Ishikawa (cell line): ENCODE measurements around the gene PDZK1IP1.

Experiments used
- CEBPB ChIP-seq: IDR thresholded peaks from 2 replicates; pipeline ENCODE4 v1.6.1; 2012
- CREB1 ChIP-seq: IDR thresholded peaks from 2 replicates; pipeline ENCODE4 v1.6.1; 2012; ENCODE audit warnings: low read depth
- EGR1 ChIP-seq: IDR thresholded peaks from 2 replicates; pipeline ENCODE4 v1.6.1; 2012
- EP300 ChIP-seq: IDR thresholded peaks from 2 replicates; pipeline ENCODE4 v1.6.1; 2012; ENCODE audit warnings: borderline replicate concordance
- FOXM1 ChIP-seq: IDR thresholded peaks from 2 replicates; pipeline ENCODE4 v1.6.1; 2012; ENCODE audit warnings: low read depth, borderline replicate concordance
- MAX ChIP-seq: IDR thresholded peaks from 2 replicates; pipeline ENCODE4 v1.6.1; 2012
- NFIC ChIP-seq: IDR thresholded peaks from 2 replicates; pipeline ENCODE4 v1.6.1; 2012
- RAD21 ChIP-seq: IDR thresholded peaks from 2 replicates; pipeline ENCODE4 v1.6.1; 2012; ENCODE audit warnings: low read depth
- REST ChIP-seq: IDR thresholded peaks from 2 replicates; pipeline ENCODE4 v1.6.1; 2012; ENCODE audit warnings: low read depth, mild to moderate bottlenecking
- TAF1 ChIP-seq: IDR thresholded peaks from 2 replicates; pipeline ENCODE4 v1.6.1; 2012; ENCODE audit warnings: low read depth, mild to moderate bottlenecking
- TCF12 ChIP-seq: IDR thresholded peaks from 2 replicates; pipeline ENCODE4 v1.6.1; 2012; ENCODE audit warnings: low read depth
- TEAD4 ChIP-seq: IDR thresholded peaks from 2 replicates; pipeline ENCODE4 v1.6.1; 2012
- USF1 ChIP-seq: IDR thresholded peaks from 2 replicates; pipeline ENCODE4 v1.6.1; 2012
- YY1 ChIP-seq: IDR thresholded peaks from 2 replicates; pipeline ENCODE4 v1.6.1; 2012; ENCODE audit warnings: low read depth
- ZBTB7A ChIP-seq: IDR thresholded peaks from 2 replicates; pipeline ENCODE4 v1.6.1; 2012; ENCODE audit warnings: low read depth

Gene PDZK1IP1

GRCh38 chr1:47213230-47213963 is 23.6 kb upstream of the PDZK1IP1 start:
- TF ChIP-seq TEAD4 (no peak), CREB1 (no peak), EP300 (no peak), TCF12 (no peak), YY1 (no peak), FOXM1 (no peak), REST (no peak), EGR1 (no peak), MAX (no peak), RAD21 (no peak)

- TF ChIP-seq TEAD4, result no peak
- TF ChIP-seq CREB1, result no peak
- TF ChIP-seq NFIC, result no peak
- no peak for TF ChIP-seq USF1
- no peak for TF ChIP-seq ZBTB7A
- no peak for TF ChIP-seq RAD21
- TF ChIP-seq TCF12, result no peak
- no peak for TF ChIP-seq TAF1
- TF ChIP-seq CEBPB, result no peak
- TF ChIP-seq REST, result no peak
Measured at GRCh38 chr1:47212636-47213229, 22.9 kb upstream of the PDZK1IP1 start.

- no peak for TF ChIP-seq CREB1
- no peak for TF ChIP-seq YY1
- TF ChIP-seq TAF1, result no peak
Measured at GRCh38 chr1:47211796-47212269, 22.0 kb upstream of the PDZK1IP1 start.

- no peak for TF ChIP-seq MAX
- no peak for TF ChIP-seq EGR1
- no peak for TF ChIP-seq NFIC
- no peak for TF ChIP-seq USF1
- no peak for TF ChIP-seq RAD21
Measured at GRCh38 chr1:47210666-47211065, 20.8 kb upstream of the PDZK1IP1 start.

GRCh38 chr1:47209725-47210325 is 20.0 kb upstream of the PDZK1IP1 start:
- no peak for TF ChIP-seq TEAD4
- TF ChIP-seq ZBTB7A, result no peak
- TF ChIP-seq EP300, result no peak
- no peak for TF ChIP-seq MAX
- TF ChIP-seq RAD21, result no peak
- no peak for TF ChIP-seq FOXM1
- no peak for TF ChIP-seq YY1
- no peak for TF ChIP-seq EGR1
- no peak for TF ChIP-seq CEBPB
- TF ChIP-seq TCF12, result no peak
- TF ChIP-seq TAF1, result no peak
- TF ChIP-seq REST, result no peak
- TF ChIP-seq CREB1, result no peak
- no peak for TF ChIP-seq NFIC
- TF ChIP-seq USF1, result no peak
